ENCODE measurements around the gene RECQL5. TPM values are rescaled to one million over a fixed set of nuclear protein-coding genes. Genes with fewer than 3 reads are reported as not detected.

The RECQL5 gene
- total RNA-seq, 2 experiments from 2014 or later = 90.0 to 139 TPM

DNA sequence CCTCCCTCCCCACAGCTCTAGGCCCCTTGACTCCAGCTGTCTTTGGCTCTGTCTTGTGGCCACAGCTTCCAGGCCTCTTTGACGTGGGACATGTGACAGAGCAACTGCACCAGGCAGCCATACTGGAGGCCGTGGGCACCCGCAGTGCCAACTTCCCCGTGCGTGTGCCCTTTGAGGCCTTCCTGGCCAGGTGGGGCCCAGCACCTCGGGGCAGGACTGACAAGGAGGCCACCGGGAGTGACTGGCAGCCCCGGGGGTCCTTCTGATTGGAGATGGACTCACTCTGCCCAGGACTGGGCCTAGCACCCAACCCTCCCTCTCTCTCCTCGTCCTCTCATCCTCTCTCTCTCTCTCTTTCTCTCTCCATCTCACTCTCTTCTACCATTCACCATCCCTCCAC, 63.8 kb downstream of the RECQL5 start:
- Histone ChIP-seq H3K79me2 (ENCODE audit: insufficient read depth, low read depth, low read length) (no peaks in the 10 kb centered on the region), H3K4me3 (ENCODE audit: low read depth, low read length, poor library complexity, severe bottlenecking) (no peak overlapping the region), H2AFZ (ENCODE audit: low read length) (no peak overlapping the region), H3K27ac (ENCODE audit: low read depth, low read length, poor library complexity, severe bottlenecking) (no peak overlapping the region), H3K4me1 (ENCODE audit: insufficient read depth, low read length, poor library complexity, severe bottlenecking) (no peaks in the 10 kb centered on the region), H3K9me2 (ENCODE audit: insufficient read depth, low read length) (no peaks in the 10 kb centered on the region), H3K36me3 (ENCODE audit: insufficient read depth, low read length) (no peaks in the 10 kb centered on the region), H3K9me3 (ENCODE audit: low read length) (no peaks in the 10 kb centered on the region), H4K20me1 (ENCODE audit: insufficient read depth, low read length) (no peaks in the 10 kb centered on the region), H3K4me2 (ENCODE audit: low read length) (no peak overlapping the region)
- TF ChIP-seq CTCF (conservative IDR thresholded peaks at IDR 0.05; ENCODE audit: low read length) = no peak
- TF ChIP-seq EZH2phosphoT487 (IDR thresholded peaks at IDR 0.05; ENCODE audit: borderline replicate concordance, low read depth, low read length) = no peak
- no peak for DNase-seq (ENCODE audit: low spot score)
- intact Hi-C loops (cut with micrococcal nuclease; ENCODE audit: unreplicated experiment) = no loop called here
- BruUV-seq (replicated peaks) = no TSS peak
- ChIA-PET CTCF (ENCODE audit: unreplicated experiment) (interaction anchor here (0.6 to 1.5 kb wide), 2 partner anchors 48 to 422 kb away, joined by 3 to 6 read pairs; no protein-coding TSS in a partner anchor), POLR2A (no interaction called here)

DNA sequence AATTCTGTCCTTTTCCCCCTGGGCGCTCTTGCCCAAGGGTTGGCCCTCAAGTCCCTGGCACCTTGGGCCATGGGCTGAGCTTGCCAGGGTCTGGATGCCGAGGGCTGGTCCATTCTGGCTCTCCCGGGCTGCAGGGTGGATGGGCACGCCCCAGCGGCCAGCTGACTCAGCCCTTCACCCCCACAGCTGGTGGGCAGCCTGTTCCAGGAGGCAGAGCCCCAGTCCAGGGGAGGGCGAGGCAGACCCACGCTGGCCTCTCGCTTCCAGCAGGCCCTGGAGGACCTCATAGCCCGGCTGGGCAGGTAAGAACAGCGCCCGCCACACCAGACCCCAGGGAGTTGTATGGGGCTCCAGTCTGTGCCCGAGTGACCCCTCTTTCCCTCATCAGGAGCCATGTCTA, 64.3 kb downstream of the RECQL5 start:
- CTCF ChIA-PET (ENCODE audit: unreplicated experiment) = interaction anchor here (1.4 to 1.5 kb wide), 2 partner anchors 48 to 116 kb away, joined by 3 to 5 read pairs; no protein-coding TSS in a partner anchor
- BruUV-seq (replicated peaks) = no TSS peak

More for the DNA sequence above, 64.3 kb downstream of the RECQL5 start:
- Histone ChIP-seq H3K36me3 (ENCODE audit: insufficient read depth, low read length) (no peaks in the 10 kb centered on the region), H2AFZ (ENCODE audit: low read length) (no peak overlapping the region), H3K4me1 (ENCODE audit: insufficient read depth, low read length, poor library complexity, severe bottlenecking) (no peaks in the 10 kb centered on the region), H4K20me1 (ENCODE audit: insufficient read depth, low read length) (no peaks in the 10 kb centered on the region), H3K4me2 (ENCODE audit: low read length) (no peak overlapping the region), H3K27ac (ENCODE audit: low read depth, low read length, poor library complexity, severe bottlenecking) (no peak overlapping the region), H3K79me2 (ENCODE audit: insufficient read depth, low read depth, low read length) (no peaks in the 10 kb centered on the region), H3K4me3 (ENCODE audit: low read depth, low read length, poor library complexity, severe bottlenecking) (no peak overlapping the region), H3K9me3 (ENCODE audit: low read length) (no peaks in the 10 kb centered on the region), H3K9me2 (ENCODE audit: insufficient read depth, low read length) (no peaks in the 10 kb centered on the region)
- DNase-seq (ENCODE audit: low spot score) = no peak
- POLR2A ChIA-PET = no interaction called here
- no peak for TF ChIP-seq EZH2phosphoT487 (IDR thresholded peaks at IDR 0.05; ENCODE audit: borderline replicate concordance, low read depth, low read length)
- TF ChIP-seq CTCF (conservative IDR thresholded peaks at IDR 0.05; ENCODE audit: low read length) = no peak
- intact Hi-C loops (cut with micrococcal nuclease; ENCODE audit: unreplicated experiment) = no loop called here
